Adrenal gland (tissue), 12 donors: ENCODE measurements around the gene LRP1. TPM values are rescaled to one million over a fixed set of nuclear protein-coding genes. Genes with fewer than 3 reads are reported as not detected.

Source experiments
- DNase-seq, 7 donors: peaks; one replicate each; pipeline ENCODE4 v3.0.0-alpha.2; 2019 to 2020
- H3K27ac ChIP-seq, 5 donors: fragments of 200-600 bp; sonication (generic) in 4 of 5; 1 replicate in 3 of 5; 2 replicates in 2 of 5; pipeline versions ENCODE4 v1.5.1 to v1.8.0; 2016 to 2020; ENCODE audit warnings: mild to moderate bottlenecking in 1 of 5
- H3K27me3 ChIP-seq: fragments of 200-600 bp; 2 replicates; pipeline ENCODE4 v1.8.0; 2021
- H3K36me3 ChIP-seq, 2 donors: fragments of 200-600 bp; replicated peaks in 1 of 2; 1 replicate in 1 of 2; 2 replicates in 1 of 2; pipeline versions ENCODE4 v1.5.1 to v1.8.0; 2018 to 2022
- H3K4me1 ChIP-seq, 2 donors: fragments of 200-600 bp; replicated peaks in 1 of 2; 1 replicate in 1 of 2; 2 replicates in 1 of 2; pipeline versions ENCODE4 v1.5.1 to v1.8.0; 2018 to 2021
- H3K4me3 ChIP-seq, 4 donors: fragments of 200-600 bp; sonication (generic) in 3 of 4; one replicate each; pipeline ENCODE4 v1.5.1; 2016 to 2018
- H3K9me3 ChIP-seq, 3 donors: fragments of 200-600 bp; sonication (generic) in 1 of 3; replicated peaks in 1 of 3; 1 replicate in 2 of 3; 2 replicates in 1 of 3; pipeline versions ENCODE4 v1.5.1 to v1.8.0; 2016 to 2021
- CTCF ChIP-seq, 6 experiments: fragments of 450-650 bp in 4 of 6; fragments of 200-600 bp in 2 of 6; sonication (generic) in 1 of 6; IDR thresholded peaks; 1 replicate in 5 of 6; 2 replicates in 1 of 6; pipeline versions ENCODE4 v1.5.1 to v1.8.0; 2016 to 2021; ENCODE audit warnings: antibody characterized with exemption in 6 of 6, mild to moderate bottlenecking in 2 of 6, moderate library complexity in 1 of 6
- POLR2A ChIP-seq, 2 donors: fragments of 450-650 bp; IDR thresholded peaks; one replicate each; pipeline ENCODE4 v1.6.1; 2017; ENCODE audit warnings: antibody characterized with exemption in 2 of 2, mild to moderate bottlenecking in 2 of 2, moderate library complexity in 1 of 2
- whole genome bisulfite sequencing, 4 donors: extraction: QIAGEN DNeasy Blood & Tissue Kit in 2 of 4; methylation state at CpG; one replicate each; pipeline versions ENCODE4 v1.1.5 to v1.1.7; 2013 to 2017; 5-methylcytosine and 5-hydroxymethylcytosine counted together
- intact Hi-C, 2 donors: fragments of 100-400 bp; cut with DNase I; formaldehyde crosslinking; loops; one replicate each; pipeline versions ENCODE4 v1.14.1 to v1.15.0; 2022 to 2023
- polyA plus RNA-seq, 3 donors: library from polyadenylated mRNA; stranded (reverse); fragments of 200-250 nt in 2 of 3; fragments of 350-450 nt in 1 of 3; fragmentation: Illumina TruSeq in 1 of 3; extraction: RNeasy Lipid Tissue Mini Kit (QIAGEN cat#74804) in 1 of 3; gene quantifications; one replicate each; pipeline ENCODE4 v1.2.3, GENCODE V29; 2013 to 2014
- total RNA-seq, 9 donors: library from RNA; depleted of rRNA in 4 of 9; stranded (reverse); fragments of >200 nt in 4 of 9; fragments of 120-200 nt in 1 of 9; fragmentation: NEBNext Ultra II Directional in 1 of 9; extraction: Animal tissue kit (Norgen Biotek cat#: 25700) in 1 of 9; gene quantifications; one replicate each; pipeline versions ENCODE4 v1.1.0 to v1.2.4, GENCODE V29; 2013 to 2023
- donor health status: healthy with polysubstance abuse.
- donor health status: Bipolar disorder and iron deficiency.
- donor health status: DM: yes; HTN: yes; CAD: no.
- donor health status: DM: no; HTN: no; CAD: no.
- donor health status: DM: no; HTN: no; CAD: no.
- donor health status: DM: yes; HTN: yes; CAD: no.

Gene LRP1
- total and polyA plus RNA-seq, 12 donors: 18.4 to 307 (median 138) TPM

GRCh38 chr12:57222286-57223190, 94.3 kb downstream of the LRP1 start:
- Histone ChIP-seq H3K4me1 (peaks cover 0 to 1% of the 10 kb centered on the region in 2 donors), H3K27me3 (peaks cover 86% of the 10 kb centered on the region), H3K36me3 (no peaks in the 10 kb centered on the region), H3K4me3 (no peak overlapping the region), H3K27ac (no peak overlapping the region), H3K9me3 (no peaks in the 10 kb centered on the region)
- TF ChIP-seq POLR2A (IDR thresholded peaks at IDR 0.05): no peak
- no peak for TF ChIP-seq CTCF (IDR thresholded peaks at IDR 0.05)
- 51 to 63% (median 54%) methylated on average over 4 to 13 of the region's 13 CpGs for WGBS, 4 donors
- no peak for DNase-seq
- intact Hi-C loops: no loop called here

GRCh38 chr12:57223191-57224165, 95.2 kb downstream of the LRP1 start:
- intact Hi-C loops: no loop called here
- DNase-seq: no peak
- peaks cover 80% of the 10 kb centered on the region for H3K27me3 ChIP-seq
- no peaks in the 10 kb centered on the region for H3K36me3 ChIP-seq
- no peak overlapping the region for H3K27ac ChIP-seq
- no peaks in the 10 kb centered on the region for H3K4me1 ChIP-seq
- no peak overlapping the region for H3K4me3 ChIP-seq
- H3K9me3 ChIP-seq: no peaks in the 10 kb centered on the region
- TF ChIP-seq POLR2A (IDR thresholded peaks at IDR 0.05) (no peak), CTCF (IDR thresholded peaks at IDR 0.05) (no peak)
- WGBS, 4 donors: 56 to 76% (median 65%) methylated on average over 16 to 22 of the region's 22 CpGs

- DNase-seq: no peak
- WGBS, 4 donors: 44 to 72% (median 57%) methylated on average over 13 to 30 of the region's 30 CpGs
- H3K27ac ChIP-seq: no peak overlapping the region
- H3K36me3 ChIP-seq: no peaks in the 10 kb centered on the region
- H3K9me3 ChIP-seq: no peaks in the 10 kb centered on the region
- H3K4me3 ChIP-seq: no peak overlapping the region
- TF ChIP-seq CTCF (IDR thresholded peaks at IDR 0.05): no peak
- no peak for TF ChIP-seq POLR2A (IDR thresholded peaks at IDR 0.05)
- H3K4me1 ChIP-seq: no peaks in the 10 kb centered on the region
- intact Hi-C loops: no loop called here
- peaks cover 75% of the 10 kb centered on the region for H3K27me3 ChIP-seq
Measured at GRCh38 chr12:57224278-57224972, 96.1 kb downstream of the LRP1 start.
